HUES48 (cell line): ENCODE results near the gene TBC1D22A.

Experiments
- H3K27ac ChIP-seq: one replicate; pipeline ENCODE4 v1.7.0; 2013; ENCODE audit warnings: low read depth, low read length, inconsistent platforms
- H3K27me3 ChIP-seq: 2 replicates; pipeline ENCODE4 v1.6.1; 2013; ENCODE audit warnings: mild to moderate bottlenecking, low read length; ENCODE audit not compliant: control insufficient read depth, insufficient read depth
- H3K36me3 ChIP-seq: 2 replicates; pipeline ENCODE4 v1.6.1; 2013; ENCODE audit warnings: low read length; ENCODE audit not compliant: control insufficient read depth, insufficient read depth
- H3K4me1 ChIP-seq: 2 replicates; pipeline ENCODE4 v1.6.1; 2013; ENCODE audit warnings: mild to moderate bottlenecking, low read length; ENCODE audit not compliant: control insufficient read depth, insufficient read depth
- H3K4me3 ChIP-seq: 2 replicates; pipeline ENCODE4 v1.5.1; 2013; ENCODE audit warnings: mild to moderate bottlenecking, low read depth, low read length
- H3K9ac ChIP-seq: 2 replicates; pipeline ENCODE4 v1.6.1; 2013; ENCODE audit warnings: mild to moderate bottlenecking, low read depth, low read length, moderate library complexity
- H3K9me3 ChIP-seq: 2 replicates; pipeline ENCODE4 v1.6.1; 2013; ENCODE audit warnings: low read length; ENCODE audit not compliant: control insufficient read depth, insufficient read depth

TBC1D22A gene

DNA sequence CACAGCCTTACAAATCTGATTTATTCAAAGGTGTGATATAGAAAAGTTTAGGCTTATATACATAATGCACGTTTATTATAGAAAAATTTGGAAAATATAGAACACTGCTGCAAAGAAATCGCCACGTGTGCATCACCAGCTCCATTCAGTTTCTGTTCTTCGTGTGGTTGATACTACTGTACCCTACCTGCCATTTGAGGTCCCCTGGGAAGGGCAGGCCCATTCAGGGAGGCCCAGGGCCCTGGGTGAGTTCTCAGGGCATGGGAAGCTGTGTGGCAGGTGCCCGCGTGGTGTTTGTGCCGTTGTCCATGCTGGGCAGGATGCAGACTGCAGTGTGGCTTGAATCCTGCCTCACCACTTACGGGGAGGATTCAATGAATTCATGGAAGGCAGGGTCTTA, 60.8 kb downstream of the TBC1D22A start:
- H3K9me3 ChIP-seq: no peaks in the 10 kb centered on the region
- no peak overlapping the region for H3K4me3 ChIP-seq
- H3K27me3 ChIP-seq: no peaks in the 10 kb centered on the region
- H3K4me1 ChIP-seq: no peaks in the 10 kb centered on the region
- H3K36me3 ChIP-seq: 0 out of 2 replicates have a peak, but pooled peaks cover 9% of the 10 kb centered on the region
- no peak overlapping the region for H3K9ac ChIP-seq
- H3K27ac ChIP-seq: no peak overlapping the region

DNA sequence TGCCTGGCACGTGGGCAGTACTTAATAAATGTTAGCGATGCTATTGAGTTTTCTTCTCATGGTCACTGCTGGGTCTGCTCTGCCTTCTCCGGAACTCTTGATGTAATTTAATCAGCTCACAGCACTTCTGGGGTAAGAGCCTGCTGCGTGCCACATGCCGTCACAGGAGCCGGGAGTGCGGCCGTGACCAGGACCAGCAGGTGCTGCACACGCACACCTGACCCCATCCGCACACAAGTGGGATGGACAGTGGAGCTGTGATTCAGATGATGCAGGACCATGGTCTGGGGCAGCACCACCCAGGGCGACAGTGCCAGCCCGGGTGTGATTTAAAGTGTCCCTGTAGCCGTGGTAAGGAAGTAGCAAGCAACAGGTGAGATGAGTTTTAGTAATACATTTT, 61.2 kb downstream of the TBC1D22A start:
- H3K27me3 ChIP-seq: no peaks in the 10 kb centered on the region
- 0 out of 2 replicates have a peak, but pooled peaks cover 9% of the 10 kb centered on the region for H3K36me3 ChIP-seq
- no peaks in the 10 kb centered on the region for H3K4me1 ChIP-seq
- no peak overlapping the region for H3K27ac ChIP-seq
- no peak overlapping the region for H3K9ac ChIP-seq
- H3K4me3 ChIP-seq: no peak overlapping the region
- H3K9me3 ChIP-seq: no peaks in the 10 kb centered on the region

DNA sequence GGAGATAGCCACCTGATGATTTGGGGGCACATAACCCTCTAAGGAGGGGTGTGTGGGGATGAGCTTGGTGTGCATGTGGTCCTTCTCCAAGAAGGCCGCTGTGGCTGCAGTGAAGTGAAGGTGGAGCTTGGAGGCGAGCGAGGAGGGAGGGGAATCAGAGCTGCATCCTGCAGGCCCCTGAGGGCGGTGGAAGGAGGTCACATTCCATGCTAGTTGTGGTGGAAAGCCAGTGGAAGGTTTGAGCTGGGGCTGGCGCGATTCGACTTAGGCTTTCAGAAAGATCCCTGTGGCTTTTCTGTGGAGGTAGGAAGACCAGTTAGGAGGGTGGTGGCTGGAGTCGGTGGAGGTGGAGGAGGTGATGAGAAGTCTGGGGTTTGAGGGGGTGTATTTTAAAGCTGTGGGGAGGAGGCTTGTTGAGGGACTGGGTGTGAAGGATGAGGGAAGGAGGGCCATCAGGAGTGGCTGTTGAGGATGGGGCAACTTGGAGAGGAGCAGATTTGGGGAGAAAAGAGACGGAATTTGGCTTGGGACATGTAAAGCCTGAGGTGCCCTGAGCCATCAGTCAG, 62.0 kb downstream of the TBC1D22A start:
- 0 out of 2 replicates have a peak, but pooled peaks cover 9% of the 10 kb centered on the region for H3K36me3 ChIP-seq
- no peak overlapping the region for H3K27ac ChIP-seq
- peaks cover 4% of the 10 kb centered on the region; the same call in 1 of the 2 replicates for H3K4me1 ChIP-seq
- no peaks in the 10 kb centered on the region for H3K27me3 ChIP-seq
- no peak overlapping the region for H3K9ac ChIP-seq
- no peak overlapping the region for H3K4me3 ChIP-seq
- no peaks in the 10 kb centered on the region for H3K9me3 ChIP-seq

GRCh38 chr22:46824980-46825544, 62.6 kb downstream of the TBC1D22A start:
- H3K4me1 ChIP-seq: peaks cover 10% of the 10 kb centered on the region
- H3K36me3 ChIP-seq: 0 out of 2 replicates have a peak, but pooled peaks cover 9% of the 10 kb centered on the region
- H3K9me3 ChIP-seq: no peaks in the 10 kb centered on the region

DNA sequence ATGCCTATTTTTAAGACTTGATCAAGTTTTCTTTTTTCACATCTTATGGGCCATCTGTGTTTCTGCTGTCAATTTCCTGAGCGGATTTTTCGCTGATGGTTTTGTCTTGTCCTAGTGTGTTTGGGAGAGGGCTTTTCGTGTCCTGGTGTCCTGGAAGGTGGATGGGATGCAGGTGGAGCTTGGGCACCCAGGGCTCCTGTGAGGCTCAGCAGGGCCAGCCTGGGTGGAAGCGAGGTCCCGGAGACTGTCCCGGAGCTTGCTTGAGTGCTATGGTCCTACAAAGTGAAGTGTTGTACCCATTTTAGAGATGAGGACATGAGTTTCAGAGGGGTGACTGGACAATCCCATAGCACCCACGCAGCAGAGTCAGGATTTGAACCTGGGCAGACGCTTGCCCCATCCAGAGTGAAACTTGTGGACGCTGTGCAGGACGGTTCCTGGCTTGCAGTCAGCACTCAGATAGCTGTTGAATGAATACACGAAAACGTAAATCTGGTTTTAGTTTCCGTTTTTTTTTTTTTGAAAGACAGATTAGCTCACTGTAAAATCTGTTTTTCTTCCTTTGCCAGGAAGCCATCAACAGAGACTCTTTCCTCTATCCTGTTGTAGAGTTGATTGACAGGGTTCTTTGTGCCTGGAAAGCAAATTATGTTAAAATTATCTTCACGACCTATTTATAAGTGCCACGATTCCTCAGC, 64.1 kb downstream of the TBC1D22A start:
- H3K27me3 ChIP-seq: no peaks in the 10 kb centered on the region
- 0 out of 2 replicates have a peak, but pooled peaks cover 9% of the 10 kb centered on the region for H3K36me3 ChIP-seq
- no peak overlapping the region for H3K4me3 ChIP-seq
- no peak overlapping the region for H3K9ac ChIP-seq
- H3K27ac ChIP-seq: no peak overlapping the region
- H3K4me1 ChIP-seq: peaks cover 17% of the 10 kb centered on the region
- no peaks in the 10 kb centered on the region for H3K9me3 ChIP-seq

More at GRCh38 chr22:46824980-46825544, 62.6 kb downstream of the TBC1D22A start:
- no peaks in the 10 kb centered on the region for H3K27me3 ChIP-seq
- no peak overlapping the region for H3K9ac ChIP-seq
- H3K4me3 ChIP-seq: no peak overlapping the region
- H3K27ac ChIP-seq: no peak overlapping the region

DNA sequence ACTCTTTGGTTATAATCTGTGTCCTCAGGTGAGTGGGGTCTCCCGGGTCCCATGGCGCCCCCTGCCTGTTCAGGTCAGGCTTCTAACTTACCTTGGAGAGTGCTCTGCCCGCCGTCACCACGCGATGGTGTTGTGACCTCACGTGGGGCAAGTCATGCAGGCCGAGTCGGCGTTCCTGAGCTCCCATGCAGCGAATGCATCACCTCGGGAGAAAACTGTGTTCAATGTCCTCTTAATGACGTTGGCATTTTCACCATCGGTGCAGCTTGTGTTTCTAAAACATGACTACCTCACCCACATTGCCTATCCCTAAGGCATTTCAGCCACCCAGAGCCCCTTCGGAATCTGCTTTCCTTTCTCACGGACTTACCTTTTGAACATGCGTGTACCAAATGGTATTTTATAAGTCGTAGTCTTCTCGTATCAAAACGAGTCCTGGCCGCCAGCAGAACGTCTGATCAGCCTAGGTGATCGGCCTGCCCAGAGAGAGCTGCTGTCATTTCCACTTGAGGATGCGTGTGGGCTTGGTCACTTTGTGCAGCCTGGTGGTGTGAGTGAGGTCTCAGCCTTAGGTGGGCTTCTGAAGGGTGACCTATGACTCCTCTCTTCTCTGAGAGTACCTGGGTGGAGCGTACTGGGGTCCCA, 64.8 kb downstream of the TBC1D22A start:
- H3K4me3 ChIP-seq: no peak overlapping the region
- no peak overlapping the region for H3K9ac ChIP-seq
- peaks cover 17% of the 10 kb centered on the region for H3K4me1 ChIP-seq
- H3K27ac ChIP-seq: no peak overlapping the region
- H3K9me3 ChIP-seq: no peaks in the 10 kb centered on the region
- H3K36me3 ChIP-seq: 0 out of 2 replicates have a peak, but pooled peaks cover 9% of the 10 kb centered on the region
- H3K27me3 ChIP-seq: no peaks in the 10 kb centered on the region

GRCh38 chr22:46827781-46828180, 65.3 kb downstream of the TBC1D22A start:
- H3K27ac ChIP-seq: no peak overlapping the region
- no peak overlapping the region for H3K9ac ChIP-seq
- H3K4me3 ChIP-seq: no peak overlapping the region
- peaks cover 17% of the 10 kb centered on the region for H3K4me1 ChIP-seq
- H3K9me3 ChIP-seq: no peaks in the 10 kb centered on the region
- no peaks in the 10 kb centered on the region for H3K27me3 ChIP-seq
- 0 out of 2 replicates have a peak, but pooled peaks cover 9% of the 10 kb centered on the region for H3K36me3 ChIP-seq

DNA sequence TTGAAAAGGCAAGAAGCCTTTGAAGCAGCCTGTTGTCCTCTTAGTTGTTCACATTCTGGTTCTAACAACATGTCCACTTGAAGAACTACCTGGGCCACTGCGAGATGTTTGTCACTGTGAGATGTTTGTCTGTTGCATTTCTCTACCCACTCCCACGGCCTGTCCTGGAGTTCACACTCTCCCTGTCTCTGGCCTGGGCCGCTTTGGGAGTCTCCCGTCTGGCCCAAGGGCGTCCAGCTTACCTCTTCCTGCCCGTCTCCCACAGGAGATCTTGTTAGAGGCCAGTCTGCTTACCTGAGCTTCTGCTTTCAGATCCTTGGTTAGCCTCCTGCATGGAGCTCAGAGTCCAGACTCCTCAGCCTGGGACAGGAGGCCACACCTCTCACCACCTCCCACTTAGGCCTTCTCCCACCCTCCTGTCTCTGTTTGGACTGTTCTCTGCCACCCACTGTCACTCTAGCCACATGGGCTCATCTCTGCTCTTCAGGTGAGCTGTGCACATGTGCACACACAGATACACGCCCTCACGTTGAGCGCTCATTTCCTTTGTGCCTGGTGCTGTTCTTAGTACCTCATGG, 66.0 kb downstream of the TBC1D22A start:
- Histone ChIP-seq H3K36me3 (0 out of 2 replicates have a peak, but pooled peaks cover 3% of the 10 kb centered on the region), H3K4me3 (no peak overlapping the region)

GRCh38 chr22:46829117-46829891, 66.9 kb downstream of the TBC1D22A start:
- Histone ChIP-seq H3K4me3 (no peak overlapping the region), H3K9me3 (no peaks in the 10 kb centered on the region), H3K4me1 (peaks cover 21% of the 10 kb centered on the region), H3K9ac (no peak overlapping the region), H3K27ac (peak overlapping the region; percentile 42), H3K36me3 (peaks cover 6% of the 10 kb centered on the region), H3K27me3 (no peaks in the 10 kb centered on the region)

More for the DNA sequence above, 66.0 kb downstream of the TBC1D22A start:
- Histone ChIP-seq H3K4me1 (peaks cover 21% of the 10 kb centered on the region), H3K9me3 (no peaks in the 10 kb centered on the region), H3K27ac (no peak overlapping the region), H3K9ac (no peak overlapping the region), H3K27me3 (no peaks in the 10 kb centered on the region)
